ENCODE data around the gene SRSF1.
"Not testable (repeated sequence)": the region's sequence is repeated elsewhere in the genome, so short reads cannot be mapped to it uniquely, and the experiment has no call there.

Gene SRSF1

GRCh38 chr17:57972151-57972550 is 34.9 kb downstream of the SRSF1 start:
- DNase-seq (ENCODE audit: insufficient read length, low spot score): no peak
- no peak for FAIRE-seq
- no peak for TF ChIP-seq POLR2A (IDR thresholded peaks at IDR 0.05; ENCODE audit: low read depth, low read length)

GRCh38 chr17:57971572-57971971 is 35.5 kb downstream of the SRSF1 start:
- DNase-seq (ENCODE audit: insufficient read length, low spot score): no peak
- no peak for TF ChIP-seq POLR2A (IDR thresholded peaks at IDR 0.05; ENCODE audit: low read depth, low read length)
- no peak for FAIRE-seq

- FAIRE-seq (no peak), DNase-seq (ENCODE audit: insufficient read length, low spot score) (no peak)
- TF ChIP-seq POLR2A (IDR thresholded peaks at IDR 0.05; ENCODE audit: low read depth, low read length): no peak
These were observed 36.3 kb downstream of the SRSF1 start for GRCh38 chr17:57970710-57971109.

GRCh38 chr17:57968456-57968855 is 38.6 kb downstream of the SRSF1 start:
- no peak for DNase-seq (ENCODE audit: insufficient read length, low spot score)
- TF ChIP-seq POLR2A (IDR thresholded peaks at IDR 0.05; ENCODE audit: low read depth, low read length): no peak
- FAIRE-seq: no peak

GRCh38 chr17:57966875-57967274 is 40.2 kb downstream of the SRSF1 start:
- FAIRE-seq: no peak
- DNase-seq (ENCODE audit: insufficient read length, low spot score): no peak
- no peak for TF ChIP-seq POLR2A (IDR thresholded peaks at IDR 0.05; ENCODE audit: low read depth, low read length)

- DNase-seq (ENCODE audit: insufficient read length, low spot score): no peak
- no peak for FAIRE-seq
- no peak for TF ChIP-seq POLR2A (IDR thresholded peaks at IDR 0.05; ENCODE audit: low read depth, low read length)
These were observed 40.8 kb downstream of the SRSF1 start for GRCh38 chr17:57966246-57966645.

- FAIRE-seq (no peak), DNase-seq (ENCODE audit: insufficient read length, low spot score) (no peak)
- no peak for TF ChIP-seq POLR2A (IDR thresholded peaks at IDR 0.05; ENCODE audit: low read depth, low read length)
These were observed 41.4 kb downstream of the SRSF1 start for GRCh38 chr17:57965521-57966160.

- DNase-seq (ENCODE audit: insufficient read length, low spot score) (no peak), FAIRE-seq (no peak)
- TF ChIP-seq POLR2A (IDR thresholded peaks at IDR 0.05; ENCODE audit: low read depth, low read length): no peak
These were observed 43.9 kb downstream of the SRSF1 start for GRCh38 chr17:57963149-57963511.

GRCh38 chr17:57962279-57963148 is 44.5 kb downstream of the SRSF1 start:
- no peak for FAIRE-seq
- no peak for TF ChIP-seq POLR2A (IDR thresholded peaks at IDR 0.05; ENCODE audit: low read depth, low read length)

GRCh38 chr17:57959929-57960328 is 47.1 kb downstream of the SRSF1 start:
- no peak for TF ChIP-seq POLR2A (IDR thresholded peaks at IDR 0.05; ENCODE audit: low read depth, low read length)
- FAIRE-seq (no peak), DNase-seq (ENCODE audit: insufficient read length, low spot score) (no peak)

More at GRCh38 chr17:57962279-57963148, 44.5 kb downstream of the SRSF1 start:
- no peak for DNase-seq (ENCODE audit: insufficient read length, low spot score)

- DNase-seq (ENCODE audit: insufficient read length, low spot score); FAIRE-seq: not testable (repeated sequence)
These were observed 48.7 kb downstream of the SRSF1 start for GRCh38 chr17:57958391-57958790.

- FAIRE-seq (no peak), DNase-seq (ENCODE audit: insufficient read length, low spot score) (no peak)
- TF ChIP-seq POLR2A (IDR thresholded peaks at IDR 0.05; ENCODE audit: low read depth, low read length): no peak
These were observed 49.2 kb downstream of the SRSF1 start for GRCh38 chr17:57957886-57958285.

GRCh38 chr17:57957120-57957850 is 49.8 kb downstream of the SRSF1 start:
- FAIRE-seq (no peak), DNase-seq (ENCODE audit: insufficient read length, low spot score) (no peak)
- TF ChIP-seq POLR2A (IDR thresholded peaks at IDR 0.05; ENCODE audit: low read depth, low read length): no peak
